Ishikawa (cell line): ENCODE data around the gene SKOR1.

ENCODE experiments used
- CEBPB ChIP-seq: IDR thresholded peaks from 2 replicates; pipeline ENCODE4 v1.6.1; 2012
- CREB1 ChIP-seq: IDR thresholded peaks from 2 replicates; pipeline ENCODE4 v1.6.1; 2012; ENCODE audit warnings: low read depth
- EGR1 ChIP-seq: IDR thresholded peaks from 2 replicates; pipeline ENCODE4 v1.6.1; 2012
- EP300 ChIP-seq: IDR thresholded peaks from 2 replicates; pipeline ENCODE4 v1.6.1; 2012; ENCODE audit warnings: borderline replicate concordance
- FOXM1 ChIP-seq: IDR thresholded peaks from 2 replicates; pipeline ENCODE4 v1.6.1; 2012; ENCODE audit warnings: low read depth, borderline replicate concordance
- NFIC ChIP-seq: IDR thresholded peaks from 2 replicates; pipeline ENCODE4 v1.6.1; 2012
- RAD21 ChIP-seq: IDR thresholded peaks from 2 replicates; pipeline ENCODE4 v1.6.1; 2012; ENCODE audit warnings: low read depth
- TAF1 ChIP-seq: IDR thresholded peaks from 2 replicates; pipeline ENCODE4 v1.6.1; 2012; ENCODE audit warnings: low read depth, mild to moderate bottlenecking
- TCF12 ChIP-seq: IDR thresholded peaks from 2 replicates; pipeline ENCODE4 v1.6.1; 2012; ENCODE audit warnings: low read depth
- TEAD4 ChIP-seq: IDR thresholded peaks from 2 replicates; pipeline ENCODE4 v1.6.1; 2012
- YY1 ChIP-seq: IDR thresholded peaks from 2 replicates; pipeline ENCODE4 v1.6.1; 2012; ENCODE audit warnings: low read depth
- ZBTB7A ChIP-seq: IDR thresholded peaks from 2 replicates; pipeline ENCODE4 v1.6.1; 2012; ENCODE audit warnings: low read depth
- TF ChIP-seq, protein P1 (sequence below): IDR thresholded peaks from 2 replicates; pipeline ENCODE4 v1.6.1; 2012
- TF ChIP-seq, protein P2 (sequence below): IDR thresholded peaks from 2 replicates; pipeline ENCODE4 v1.6.1; 2012
- TF ChIP-seq, protein P3 (sequence below): IDR thresholded peaks from 2 replicates; pipeline ENCODE4 v1.6.1; 2012; ENCODE audit warnings: low read depth, mild to moderate bottlenecking

SKOR1 gene

DNA sequence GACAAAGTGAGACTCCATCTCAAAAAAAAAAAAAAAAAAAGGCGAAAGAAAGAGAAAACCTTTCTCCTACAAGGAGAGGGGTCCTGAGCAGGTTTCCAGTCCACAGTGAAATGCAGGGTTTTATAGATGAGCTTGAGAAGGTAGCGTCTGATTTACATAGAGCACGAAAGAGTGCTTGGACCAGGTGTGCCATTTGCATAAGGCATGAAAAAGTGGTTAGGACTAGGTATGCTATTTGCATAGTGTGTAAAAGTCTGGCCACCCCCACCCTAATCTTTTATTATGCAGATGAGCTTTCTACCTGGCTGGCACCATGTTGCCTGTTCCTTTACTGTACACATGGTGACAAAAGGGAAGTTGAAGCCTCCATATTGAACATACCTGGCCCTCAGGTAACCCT, 28.1 kb downstream of the SKOR1 start:
- TF ChIP-seq EGR1 (no peak), EP300 (no peak), TAF1 (no peak), CEBPB (no peak), NFIC (no peak), RAD21 (no peak)
- TF ChIP-seq, protein P1, sequence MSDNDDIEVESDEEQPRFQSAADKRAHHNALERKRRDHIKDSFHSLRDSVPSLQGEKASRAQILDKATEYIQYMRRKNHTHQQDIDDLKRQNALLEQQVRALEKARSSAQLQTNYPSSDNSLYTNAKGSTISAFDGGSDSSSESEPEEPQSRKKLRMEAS, result no peak

DNA sequence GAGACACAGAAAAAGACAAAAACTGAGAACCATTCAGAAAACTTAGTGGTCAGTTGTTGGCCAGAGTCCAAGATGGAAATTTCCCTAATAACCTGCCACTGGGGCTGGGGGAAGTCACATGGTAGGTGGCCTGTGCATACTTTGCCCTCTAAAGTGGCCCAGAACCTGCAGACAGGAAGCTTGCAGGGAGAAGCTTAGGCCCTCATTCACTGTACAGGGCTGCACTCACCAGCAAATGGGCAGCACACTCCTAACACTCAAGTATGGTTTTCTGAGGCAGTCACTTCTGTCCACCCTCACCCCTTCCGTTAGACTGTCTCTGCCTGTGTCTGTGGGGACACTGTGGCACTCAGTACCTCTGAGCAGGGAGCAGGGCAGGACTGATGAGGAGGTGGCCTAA, 29.0 kb downstream of the SKOR1 start:
- TF ChIP-seq NFIC (peak; percentile 45), ZBTB7A (no peak)

DNA sequence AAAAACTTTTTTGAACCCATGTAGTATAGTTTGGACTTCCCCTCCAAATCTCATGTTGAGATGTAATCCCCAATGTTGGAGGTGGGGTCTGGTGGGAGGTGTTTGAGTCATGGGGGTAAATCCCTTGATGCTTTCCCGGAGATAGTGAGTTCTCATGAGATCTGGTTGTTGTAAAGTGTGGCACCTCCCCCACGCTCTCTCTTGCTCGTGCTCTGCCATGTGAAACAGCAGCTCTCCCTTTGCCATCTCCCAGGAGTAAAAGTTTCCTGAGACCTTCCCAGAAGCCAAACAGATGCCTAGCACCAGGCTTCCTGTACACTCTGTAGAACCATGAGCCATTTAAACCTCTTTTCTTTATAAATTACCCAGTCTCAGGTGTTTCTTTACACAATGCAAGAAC, 30.5 kb downstream of the SKOR1 start:
- no peak for TF ChIP-seq CREB1
- TF ChIP-seq ZBTB7A, result no peak
- no peak for TF ChIP-seq YY1
- TF ChIP-seq TCF12, result no peak
- no peak for TF ChIP-seq EGR1
- no peak for TF ChIP-seq CEBPB
- TF ChIP-seq NFIC, result no peak
- TF ChIP-seq TAF1, result no peak
- TF ChIP-seq TEAD4, result no peak
- TF ChIP-seq, protein P1, result no peak
- no peak for TF ChIP-seq EP300
- no peak for TF ChIP-seq RAD21
- TF ChIP-seq FOXM1, result no peak
- TF ChIP-seq, protein P2, sequence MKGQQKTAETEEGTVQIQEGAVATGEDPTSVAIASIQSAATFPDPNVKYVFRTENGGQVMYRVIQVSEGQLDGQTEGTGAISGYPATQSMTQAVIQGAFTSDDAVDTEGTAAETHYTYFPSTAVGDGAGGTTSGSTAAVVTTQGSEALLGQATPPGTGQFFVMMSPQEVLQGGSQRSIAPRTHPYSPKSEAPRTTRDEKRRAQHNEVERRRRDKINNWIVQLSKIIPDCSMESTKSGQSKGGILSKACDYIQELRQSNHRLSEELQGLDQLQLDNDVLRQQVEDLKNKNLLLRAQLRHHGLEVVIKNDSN, result no peak

DNA sequence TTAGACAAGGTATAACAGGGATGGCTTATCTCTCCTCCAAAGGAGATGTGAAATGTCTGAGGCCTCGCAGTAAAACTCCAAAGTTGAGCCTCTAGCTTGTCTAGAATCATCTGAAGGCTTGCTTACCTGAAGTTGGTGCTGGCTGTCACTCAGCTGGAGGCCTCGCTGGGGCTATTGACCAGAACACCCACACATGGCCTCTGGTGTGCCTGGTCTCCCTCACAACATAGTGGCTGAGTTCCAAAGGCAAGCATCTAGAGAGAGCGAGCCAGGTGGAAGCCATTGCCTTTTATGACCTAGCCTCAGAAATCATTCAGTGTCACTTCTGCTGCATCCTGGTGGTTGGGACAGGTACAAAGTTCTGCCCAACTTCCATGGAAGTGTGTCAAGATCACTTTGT, 31.9 kb downstream of the SKOR1 start:
- TF ChIP-seq EGR1 (no peak), TEAD4 (no peak), TAF1 (no peak), ZBTB7A (no peak), CEBPB (no peak), TCF12 (no peak), CREB1 (no peak), RAD21 (no peak), EP300 (no peak), NFIC (no peak), FOXM1 (no peak), YY1 (no peak)
- TF ChIP-seq, protein P2, result no peak
- TF ChIP-seq, protein P1, result no peak
- TF ChIP-seq, protein P3, sequence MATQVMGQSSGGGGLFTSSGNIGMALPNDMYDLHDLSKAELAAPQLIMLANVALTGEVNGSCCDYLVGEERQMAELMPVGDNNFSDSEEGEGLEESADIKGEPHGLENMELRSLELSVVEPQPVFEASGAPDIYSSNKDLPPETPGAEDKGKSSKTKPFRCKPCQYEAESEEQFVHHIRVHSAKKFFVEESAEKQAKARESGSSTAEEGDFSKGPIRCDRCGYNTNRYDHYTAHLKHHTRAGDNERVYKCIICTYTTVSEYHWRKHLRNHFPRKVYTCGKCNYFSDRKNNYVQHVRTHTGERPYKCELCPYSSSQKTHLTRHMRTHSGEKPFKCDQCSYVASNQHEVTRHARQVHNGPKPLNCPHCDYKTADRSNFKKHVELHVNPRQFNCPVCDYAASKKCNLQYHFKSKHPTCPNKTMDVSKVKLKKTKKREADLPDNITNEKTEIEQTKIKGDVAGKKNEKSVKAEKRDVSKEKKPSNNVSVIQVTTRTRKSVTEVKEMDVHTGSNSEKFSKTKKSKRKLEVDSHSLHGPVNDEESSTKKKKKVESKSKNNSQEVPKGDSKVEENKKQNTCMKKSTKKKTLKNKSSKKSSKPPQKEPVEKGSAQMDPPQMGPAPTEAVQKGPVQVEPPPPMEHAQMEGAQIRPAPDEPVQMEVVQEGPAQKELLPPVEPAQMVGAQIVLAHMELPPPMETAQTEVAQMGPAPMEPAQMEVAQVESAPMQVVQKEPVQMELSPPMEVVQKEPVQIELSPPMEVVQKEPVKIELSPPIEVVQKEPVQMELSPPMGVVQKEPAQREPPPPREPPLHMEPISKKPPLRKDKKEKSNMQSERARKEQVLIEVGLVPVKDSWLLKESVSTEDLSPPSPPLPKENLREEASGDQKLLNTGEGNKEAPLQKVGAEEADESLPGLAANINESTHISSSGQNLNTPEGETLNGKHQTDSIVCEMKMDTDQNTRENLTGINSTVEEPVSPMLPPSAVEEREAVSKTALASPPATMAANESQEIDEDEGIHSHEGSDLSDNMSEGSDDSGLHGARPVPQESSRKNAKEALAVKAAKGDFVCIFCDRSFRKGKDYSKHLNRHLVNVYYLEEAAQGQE, result no peak

DNA sequence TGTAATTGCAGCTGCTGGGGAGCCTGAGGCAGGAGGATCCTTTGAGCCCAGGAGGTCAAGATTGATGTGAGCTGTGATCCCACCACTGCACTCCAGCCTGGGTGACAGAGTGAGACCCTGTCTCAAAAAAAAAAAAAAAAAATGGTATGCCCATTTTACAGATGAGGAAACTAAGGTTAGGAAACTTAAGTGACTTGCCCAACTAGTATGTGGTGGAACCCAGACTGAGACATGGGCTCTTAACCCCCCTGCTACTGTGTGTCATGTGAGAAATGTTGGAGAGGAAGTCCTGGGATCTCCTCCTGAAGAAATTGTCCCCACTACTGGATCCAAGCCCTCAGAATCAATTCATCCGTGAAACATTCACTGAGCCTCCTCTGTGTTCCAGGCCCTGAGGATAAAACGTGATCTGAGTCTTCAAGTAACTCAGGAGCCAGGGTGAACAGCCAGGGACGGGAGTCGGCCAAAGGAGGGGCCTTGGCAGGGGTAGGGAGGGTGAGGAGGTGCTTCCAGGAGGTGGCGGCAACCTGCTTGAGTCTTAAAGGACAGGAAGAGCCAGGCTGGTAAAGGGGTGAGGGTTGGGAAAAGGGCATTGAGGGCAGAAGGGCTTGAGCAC, 34.1 kb downstream of the SKOR1 start:
- TF ChIP-seq, protein P2, result no peak
- TF ChIP-seq TEAD4, result no peak
- no peak for TF ChIP-seq TCF12
- TF ChIP-seq RAD21, result peak; percentile 32; the same call in 1 of the 2 replicates
- no peak for TF ChIP-seq YY1
- no peak for TF ChIP-seq EGR1

DNA sequence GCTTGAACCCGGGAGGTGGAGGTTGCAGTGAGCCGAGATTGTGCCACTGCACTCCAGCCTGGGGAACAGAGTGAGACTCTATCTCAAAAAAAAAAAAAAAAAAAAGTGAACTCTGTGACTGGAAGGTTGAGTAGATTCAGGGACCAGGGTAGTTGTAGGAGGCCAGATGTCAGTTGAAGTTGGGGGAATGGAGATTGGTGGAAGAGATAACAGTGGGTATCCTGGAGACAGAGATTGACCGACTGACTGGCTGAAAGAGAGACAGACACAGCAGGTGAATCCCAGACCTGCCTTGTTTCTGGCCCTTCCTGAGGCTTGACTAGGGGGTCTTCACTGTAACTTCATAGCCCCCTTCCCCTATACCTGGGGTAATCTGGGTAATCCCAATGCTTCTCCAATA, 36.7 kb downstream of the SKOR1 start:
- no peak for TF ChIP-seq TAF1
- TF ChIP-seq, protein P1, result no peak
- TF ChIP-seq ZBTB7A, result no peak
- TF ChIP-seq, protein P3, result no peak
- TF ChIP-seq CEBPB, result no peak
- TF ChIP-seq, protein P2, result no peak
- TF ChIP-seq YY1, result no peak
- no peak for TF ChIP-seq NFIC
- no peak for TF ChIP-seq TCF12
- TF ChIP-seq EGR1, result no peak
- TF ChIP-seq FOXM1, result no peak
- TF ChIP-seq EP300, result no peak
- TF ChIP-seq CREB1, result no peak
- no peak for TF ChIP-seq RAD21
- TF ChIP-seq TEAD4, result no peak
